HG02798 (cell line): ENCODE results near the gene IL1R2.

ENCODE experiments used
- ATAC-seq: cut with Tn5 transposase; IDR thresholded peaks from one replicate; pipeline ENCODE4 v1.9.1; 2021; ENCODE audit warnings: mild to moderate bottlenecking; ENCODE audit not compliant: unreplicated experiment, poor library complexity

The IL1R2 gene

GRCh38 chr2:101974663-101975062 lies 17.1 kb upstream of the IL1R2 start:
- ATAC-seq: no peak

- ATAC-seq: no peak
Measured at GRCh38 chr2:101975171-101975870, 16.4 kb upstream of the IL1R2 start.

GRCh38 chr2:101976891-101977290 lies 14.9 kb upstream of the IL1R2 start:
- ATAC-seq: no peak

GRCh38 chr2:101980368-101980767 lies 11.4 kb upstream of the IL1R2 start:
- ATAC-seq: no peak

- no peak for ATAC-seq
Measured at GRCh38 chr2:101981066-101981465, 10.7 kb upstream of the IL1R2 start.

- ATAC-seq: no peak
Measured at GRCh38 chr2:101981504-101981903, 10.3 kb upstream of the IL1R2 start.

GRCh38 chr2:101982495-101983029 lies 9.2 kb upstream of the IL1R2 start:
- no peak for ATAC-seq

- ATAC-seq: no peak
Measured at GRCh38 chr2:101983486-101983885, 8.3 kb upstream of the IL1R2 start.

- no peak for ATAC-seq
Measured at GRCh38 chr2:101983928-101984327, 7.8 kb upstream of the IL1R2 start.

GRCh38 chr2:101984656-101985055 lies 7.1 kb upstream of the IL1R2 start:
- ATAC-seq: no peak

GRCh38 chr2:101985101-101985792 lies 6.5 kb upstream of the IL1R2 start:
- ATAC-seq: no peak

GRCh38 chr2:101985793-101986164 lies 6.0 kb upstream of the IL1R2 start:
- no peak for ATAC-seq

GRCh38 chr2:101986376-101986775 lies 5.4 kb upstream of the IL1R2 start:
- no peak for ATAC-seq

- no peak for ATAC-seq
Measured at GRCh38 chr2:101986804-101987740, 4.7 kb upstream of the IL1R2 start.

- no peak for ATAC-seq
Measured at GRCh38 chr2:101987832-101988231, 3.9 kb upstream of the IL1R2 start.

GRCh38 chr2:101988541-101988940 lies 3.2 kb upstream of the IL1R2 start:
- ATAC-seq: no peak

- no peak for ATAC-seq
Measured at GRCh38 chr2:101989740-101990460, 1.9 kb upstream of the IL1R2 start.

GRCh38 chr2:101993772-101994171 lies 2.0 kb downstream of the IL1R2 start:
- ATAC-seq: no peak

- ATAC-seq: no peak
Measured at GRCh38 chr2:101995019-101995418, 3.3 kb downstream of the IL1R2 start.

- no peak for ATAC-seq
Measured at GRCh38 chr2:101995804-101996203, 4.0 kb downstream of the IL1R2 start.
